HG03571 (cell line): ENCODE measurements around the gene PDE9A.
"Not testable (repeated sequence)": the region's sequence is repeated elsewhere in the genome, so short reads cannot be mapped to it uniquely, and the experiment has no call there.

ENCODE experiments used
- ATAC-seq: cut with Tn5 transposase; IDR thresholded peaks from one replicate; pipeline ENCODE4 v1.9.1; 2021; ENCODE audit not compliant: unreplicated experiment

Gene PDE9A

GRCh38 chr21:42704861-42705260, 51.4 kb downstream of the PDE9A start:
- ATAC-seq: no peak

GRCh38 chr21:42705346-42705745, 51.9 kb downstream of the PDE9A start:
- ATAC-seq: no peak

GRCh38 chr21:42705746-42706374, 52.4 kb downstream of the PDE9A start:
- ATAC-seq: no peak

GRCh38 chr21:42706765-42707164, 53.3 kb downstream of the PDE9A start:
- no peak for ATAC-seq

DNA sequence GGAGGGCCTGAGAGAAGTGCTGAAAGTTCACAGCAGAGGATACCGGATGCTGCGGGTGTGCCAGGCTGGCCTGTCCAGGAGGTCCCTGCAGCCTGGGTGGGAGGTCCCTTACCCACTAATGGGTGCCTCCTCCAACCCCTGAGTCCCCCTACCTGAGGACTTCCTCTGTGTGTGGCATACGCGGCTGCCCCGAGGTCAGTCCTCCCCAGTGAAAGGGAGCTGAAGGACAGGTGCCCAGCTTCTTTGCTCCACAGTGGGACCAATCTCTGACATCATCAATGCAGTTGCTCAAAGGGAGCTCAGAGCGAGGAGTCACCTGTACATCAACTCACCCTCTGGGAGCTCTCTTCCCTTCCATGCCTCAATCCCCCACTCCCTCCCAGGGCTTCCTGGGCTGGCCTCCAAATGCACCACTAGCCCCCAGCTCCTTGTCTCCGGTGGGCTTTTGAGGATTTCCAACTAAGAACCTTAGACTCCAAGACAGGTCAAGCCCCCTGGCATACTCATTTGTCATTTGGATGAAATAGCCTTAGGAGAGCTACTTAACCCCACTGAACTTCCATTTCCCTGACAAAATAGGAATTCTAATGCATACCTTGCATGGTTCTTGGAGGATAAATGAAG, 53.9 kb downstream of the PDE9A start:
- ATAC-seq: no peak

DNA sequence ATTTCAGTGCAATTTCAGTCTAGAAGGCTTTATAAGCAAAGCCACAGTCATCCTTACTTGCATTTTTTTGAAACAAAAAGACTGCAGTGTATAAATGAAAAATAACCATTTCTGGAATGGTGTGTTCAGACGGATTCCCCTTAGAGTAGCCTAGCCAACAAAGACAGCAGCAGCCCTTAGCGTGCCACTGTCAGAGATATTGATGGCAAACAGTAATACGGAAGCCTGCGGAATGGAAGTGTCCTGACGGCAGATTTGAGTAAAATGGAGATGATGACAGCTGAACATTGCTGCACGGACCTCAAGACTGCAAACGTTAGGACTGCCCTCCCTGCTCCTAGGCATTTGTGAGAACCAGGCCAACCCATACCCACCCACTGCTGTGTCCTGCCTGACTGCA, 54.7 kb downstream of the PDE9A start:
- no peak for ATAC-seq

GRCh38 chr21:42708916-42709315, 55.5 kb downstream of the PDE9A start:
- ATAC-seq: not testable (repeated sequence)

DNA sequence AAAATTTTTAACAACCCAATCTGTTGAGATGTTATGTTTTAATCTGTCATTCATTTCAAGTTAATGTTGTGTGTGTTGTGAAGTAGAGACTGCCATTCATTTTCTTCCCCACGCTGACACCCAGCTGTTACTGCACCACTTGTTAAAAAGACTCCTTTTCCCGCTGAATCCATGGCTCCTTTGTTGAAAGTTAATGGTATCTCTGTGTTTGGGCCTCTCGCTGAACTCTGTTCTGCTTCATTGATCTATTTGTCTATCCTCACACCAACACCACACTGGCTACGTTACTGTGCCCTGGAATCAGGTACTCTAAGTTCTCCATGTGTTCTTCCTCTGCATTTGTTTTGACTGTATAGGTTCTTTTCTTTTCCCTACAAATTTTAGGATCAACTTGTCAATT, 58.2 kb downstream of the PDE9A start:
- no peak for ATAC-seq

- not testable (repeated sequence) for ATAC-seq
Observed at GRCh38 chr21:42715427-42715826, 62.0 kb downstream of the PDE9A start.

GRCh38 chr21:42716074-42716473, 62.7 kb downstream of the PDE9A start:
- ATAC-seq: no peak

DNA sequence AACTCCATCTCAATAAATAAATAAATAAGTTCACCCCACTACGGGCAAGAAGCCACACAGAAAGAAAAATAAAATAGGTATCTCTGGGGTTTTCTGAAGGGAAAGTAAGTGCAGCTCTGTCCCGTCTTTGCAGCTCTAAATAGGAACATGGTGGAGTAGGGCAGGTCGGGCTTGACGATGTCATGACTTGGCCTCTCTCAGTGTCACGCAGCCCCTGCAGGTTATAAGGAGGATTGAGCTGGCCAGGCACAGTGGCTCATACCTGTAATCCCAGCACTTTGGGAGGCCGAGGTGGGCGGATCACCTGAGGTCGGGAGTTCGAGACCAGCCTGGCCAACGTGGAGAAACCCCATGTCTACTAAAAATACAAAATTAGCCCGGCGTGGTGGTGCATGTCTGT, 67.1 kb downstream of the PDE9A start:
- ATAC-seq: not testable (repeated sequence)

DNA sequence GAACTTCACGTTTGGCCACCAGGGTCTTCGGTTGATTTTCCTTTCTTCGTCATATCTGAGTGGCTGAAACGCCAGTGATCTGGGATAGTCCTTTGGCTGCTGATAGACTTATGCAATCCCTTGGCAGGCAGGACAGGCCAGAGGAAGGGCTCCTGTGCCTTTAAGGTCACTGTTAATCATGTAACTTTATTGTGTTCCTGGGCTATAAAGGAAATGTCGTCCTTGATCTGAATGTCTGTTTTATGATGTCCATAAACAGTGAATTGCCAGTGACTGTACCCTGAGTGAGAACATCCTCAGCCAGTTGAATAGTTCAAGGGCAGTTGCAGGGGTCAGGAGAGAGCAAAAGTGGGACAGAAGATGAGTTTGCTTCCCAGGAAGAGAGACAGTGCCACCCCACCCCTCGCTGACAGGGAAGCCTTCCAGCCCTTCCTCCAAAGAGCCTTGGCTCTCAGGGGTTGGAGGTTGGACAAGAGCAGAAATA, 68.0 kb downstream of the PDE9A start:
- ATAC-seq: no peak

- no peak for ATAC-seq
Observed at GRCh38 chr21:42722153-42722552, 68.7 kb downstream of the PDE9A start.

DNA sequence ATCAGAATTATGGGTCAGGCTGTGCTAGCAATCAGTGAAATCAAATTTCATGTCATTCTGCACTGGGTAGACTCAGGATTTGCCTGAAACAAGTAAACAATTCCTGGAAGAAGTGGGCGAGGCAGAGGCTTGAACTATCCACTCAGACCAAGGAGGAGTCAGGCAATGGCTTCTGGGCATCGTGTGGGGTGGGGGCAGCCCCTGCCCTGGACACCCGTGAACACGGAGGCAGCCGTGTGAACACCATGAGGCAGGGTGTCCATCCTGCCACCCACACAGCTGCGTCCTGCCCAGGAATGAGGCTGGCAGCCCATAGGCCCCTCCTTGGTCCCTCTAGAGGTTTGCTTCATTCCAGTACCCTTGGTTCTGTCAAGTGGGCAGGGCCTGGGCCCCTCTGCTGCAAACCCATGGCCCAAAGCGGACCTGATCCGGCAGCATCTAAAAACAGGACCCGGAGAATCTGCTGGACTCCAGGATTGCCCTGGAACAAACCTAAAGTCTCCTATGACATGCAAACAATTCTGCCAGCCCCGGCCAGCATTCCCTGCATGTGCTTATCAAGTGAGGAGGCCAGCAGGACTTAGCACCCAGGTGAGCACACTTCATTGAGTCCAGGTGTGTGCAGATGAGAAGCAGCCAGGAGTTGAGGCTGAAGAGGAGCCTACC, 69.5 kb downstream of the PDE9A start:
- ATAC-seq: no peak

- ATAC-seq: no peak
Observed at GRCh38 chr21:42724226-42724920, 71.0 kb downstream of the PDE9A start.

- no peak for ATAC-seq
Observed at GRCh38 chr21:42725416-42725930, 72.1 kb downstream of the PDE9A start.

DNA sequence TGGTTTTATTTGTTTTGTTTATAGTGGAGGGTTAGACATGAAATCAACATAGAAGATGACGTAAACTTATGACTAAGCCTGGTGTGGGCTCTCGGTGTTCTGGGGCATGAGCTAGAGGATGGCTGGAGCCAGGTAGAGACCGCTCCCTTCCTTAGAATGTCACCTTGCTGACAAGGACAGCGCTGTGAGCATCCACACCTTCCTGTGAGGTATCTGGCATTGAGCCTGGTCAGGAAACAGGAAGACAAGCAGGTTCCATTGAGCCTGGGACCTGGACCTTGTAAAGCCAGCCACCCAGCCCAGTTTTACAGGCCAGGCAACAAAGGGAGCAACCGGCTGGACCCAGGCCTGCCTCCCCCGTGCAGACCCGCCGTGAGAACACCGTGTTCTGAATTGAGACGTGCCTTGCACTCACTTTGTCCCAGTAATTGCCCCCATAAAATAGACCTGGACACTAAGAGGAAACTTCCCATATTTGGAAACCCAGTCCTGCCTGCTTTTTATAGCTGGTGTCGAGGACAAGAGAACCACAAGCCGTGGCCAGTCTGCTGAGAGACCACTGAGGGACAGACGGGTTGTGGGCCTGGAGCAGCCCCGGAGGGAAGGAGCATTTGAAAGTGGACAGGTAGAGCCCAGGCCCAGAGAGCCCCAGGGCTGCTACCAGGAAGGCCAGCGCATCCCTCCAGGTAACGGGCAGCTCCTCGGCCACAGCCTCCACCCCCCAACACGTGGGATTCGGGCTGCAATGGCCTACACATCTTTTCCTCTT, 78.0 kb downstream of the PDE9A start:
- ATAC-seq: no peak

DNA sequence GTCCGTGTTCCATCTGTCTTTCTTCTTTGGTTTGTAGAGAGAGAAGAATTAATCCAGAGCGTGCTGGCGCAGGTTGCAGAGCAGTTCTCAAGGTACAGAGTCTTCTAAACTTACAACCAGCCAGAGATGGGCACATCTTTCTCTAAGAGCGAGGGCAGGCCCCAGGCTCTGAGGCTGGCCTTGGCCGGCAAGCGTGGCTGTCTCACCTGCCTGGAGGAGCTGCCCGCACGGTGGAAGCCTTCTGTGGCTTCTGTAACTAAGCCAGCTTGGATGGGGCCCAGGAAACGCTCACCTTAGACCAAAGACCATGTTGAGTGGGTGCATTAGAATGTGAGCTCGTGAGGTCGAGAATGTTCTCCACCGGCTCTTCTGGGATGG, 78.6 kb downstream of the PDE9A start:
- ATAC-seq: no peak

GRCh38 chr21:42733037-42733627, 79.7 kb downstream of the PDE9A start:
- no peak for ATAC-seq

DNA sequence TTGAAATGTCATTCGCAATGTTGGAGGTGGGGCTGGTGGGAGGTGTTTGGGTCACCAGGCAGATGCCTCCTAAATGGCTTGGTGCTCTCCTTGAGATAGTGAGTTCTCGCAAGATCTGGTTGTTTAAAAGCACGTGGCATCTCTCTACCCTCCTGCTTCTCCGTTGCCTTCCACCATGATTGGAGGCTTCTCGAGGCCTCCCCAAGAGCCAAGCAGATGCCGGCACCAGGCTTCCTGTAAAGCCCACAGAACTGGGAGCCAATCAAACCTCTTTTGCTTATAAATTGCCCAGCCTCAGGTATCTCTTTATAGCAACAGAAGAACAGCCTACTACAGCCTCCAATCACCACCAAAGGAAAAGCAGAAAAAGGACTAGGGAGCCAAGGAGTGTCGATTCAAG, 80.5 kb downstream of the PDE9A start:
- no peak for ATAC-seq
